Myocyte (in vitro differentiated cells): ENCODE results near the gene TMEM63A. TPM values are rescaled to one million over a fixed set of nuclear protein-coding genes. Genes with fewer than 3 reads are reported as not detected.
"Not testable (repeated sequence)": the region's sequence is repeated elsewhere in the genome, so short reads cannot be mapped to it uniquely, and the experiment has no call there.

Experiments used
- DNase-seq: peaks from one replicate; pipeline ENCODE4 v3.0.0-alpha.2; 2012; ENCODE audit warnings: low read depth
- polyA plus RNA-seq: library from polyadenylated mRNA; unstranded; fragments of >200 nt; gene quantifications from one replicate; pipeline ENCODE4 v1.2.1, GENCODE V29; 2012; ENCODE audit warnings: missing spikeins
- total RNA-seq: library from RNA; depleted of rRNA; stranded (reverse); fragments of >200 nt; gene quantifications from 2 replicates; pipeline ENCODE4 v1.2.3, GENCODE V29; 2014

TMEM63A gene
- 7.8 and 10.8 TPM in 2 replicates for total RNA-seq
- 19.6 TPM for polyA plus RNA-seq

DNA sequence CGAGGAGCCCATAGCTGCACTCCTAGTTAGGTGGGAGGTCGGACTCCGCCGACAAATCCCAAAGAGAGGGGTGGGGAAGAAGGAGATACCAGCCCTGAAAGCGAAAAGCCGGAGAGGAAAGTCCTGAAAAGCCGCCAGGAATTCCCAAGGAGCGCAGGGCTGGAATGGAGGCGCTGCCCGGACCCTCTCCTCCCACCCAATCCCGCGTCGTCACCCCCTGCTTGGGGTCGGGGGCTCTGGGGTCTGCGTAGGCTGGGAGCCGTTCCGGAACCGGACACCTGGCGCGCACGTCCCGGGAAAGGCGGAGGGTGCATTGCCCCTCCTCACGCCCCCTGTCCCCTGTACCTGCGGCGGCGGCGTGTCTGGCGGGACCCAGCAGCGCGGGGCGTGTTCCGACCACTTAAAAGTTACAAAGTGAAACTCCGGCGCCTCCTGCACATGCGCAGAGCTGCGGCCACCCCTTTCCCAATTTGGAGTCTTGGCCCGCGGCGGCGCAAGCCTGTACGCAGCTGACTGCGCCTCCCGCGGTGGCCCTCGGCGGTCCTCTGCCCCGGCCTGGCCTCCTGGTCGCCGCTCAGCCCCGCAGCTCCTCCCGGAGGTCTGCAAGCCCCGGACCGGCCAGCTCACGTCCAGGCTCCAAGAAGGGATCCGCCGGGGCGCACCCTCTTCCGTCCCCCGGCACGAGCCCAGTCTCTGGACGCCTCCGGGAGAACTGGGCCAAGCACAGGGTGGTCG is at the start of gene TMEM63A:
TSS of gene TMEM63A (minus strand) at position 422 of the 735 bp plus-strand sequence. CDS start 4,800 bp downstream, outside the sequence.
- DNase-seq: peak; percentile 85

DNA sequence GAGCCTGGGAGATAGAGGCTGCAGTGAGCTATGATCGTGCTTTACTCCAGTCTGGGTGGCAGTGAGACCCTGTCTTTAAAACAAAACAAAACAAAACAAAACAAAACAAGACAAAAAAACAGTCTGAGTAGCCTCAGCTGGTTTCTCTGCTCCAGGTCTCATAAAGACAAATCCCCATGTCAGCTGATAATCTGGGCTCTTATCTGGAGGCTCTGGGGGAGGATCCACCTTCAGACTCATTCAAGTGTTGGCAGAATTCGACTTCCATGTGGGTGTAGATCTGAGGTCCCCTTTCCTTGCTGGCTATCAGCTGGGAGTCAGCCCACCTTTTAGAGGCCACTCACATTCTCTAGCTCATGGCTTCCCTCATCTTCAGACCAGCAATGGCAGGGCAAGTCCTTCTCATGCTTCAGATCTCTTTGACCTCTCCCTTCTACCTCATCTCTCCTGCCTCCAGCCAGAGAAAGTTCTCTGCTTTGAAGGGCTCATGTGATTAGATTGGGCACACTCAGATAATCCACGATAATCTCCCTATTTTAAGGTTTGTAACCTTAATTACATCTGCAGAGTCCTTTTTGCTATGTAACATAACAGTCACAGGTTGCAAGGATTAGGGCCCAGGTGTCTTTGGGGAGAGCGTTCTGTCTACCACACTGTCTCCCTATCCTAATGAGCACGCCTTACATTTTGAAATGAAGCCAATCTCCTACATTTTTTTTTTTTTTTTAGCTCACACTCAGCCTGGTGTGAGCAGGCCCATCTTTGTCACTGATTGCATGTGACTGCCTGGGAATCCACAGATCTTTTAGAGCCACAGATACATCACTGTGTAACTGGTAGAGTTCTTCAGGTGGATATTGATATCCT is 49.3 kb upstream of the TMEM63A start:
- DNase-seq: no peak

DNA sequence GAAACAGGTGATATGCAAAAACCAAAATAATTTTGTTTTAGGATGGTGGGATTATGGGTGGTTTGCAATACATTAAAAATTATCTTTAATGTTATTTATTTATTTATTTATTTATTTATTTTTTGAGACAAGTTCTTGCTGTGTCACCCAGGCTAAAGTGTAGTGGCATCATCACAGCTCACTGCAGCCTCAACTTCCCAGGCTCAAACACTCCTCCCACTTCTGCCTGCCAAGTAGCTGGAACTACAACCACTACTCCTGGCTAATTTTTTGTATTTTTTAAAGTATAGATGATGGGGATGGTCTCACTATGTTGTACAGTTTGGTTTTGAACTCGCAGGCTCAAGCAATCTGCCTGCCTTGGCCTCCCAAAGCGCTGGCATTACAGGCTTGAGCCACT is 48.4 kb upstream of the TMEM63A start:
- no peak for DNase-seq

DNA sequence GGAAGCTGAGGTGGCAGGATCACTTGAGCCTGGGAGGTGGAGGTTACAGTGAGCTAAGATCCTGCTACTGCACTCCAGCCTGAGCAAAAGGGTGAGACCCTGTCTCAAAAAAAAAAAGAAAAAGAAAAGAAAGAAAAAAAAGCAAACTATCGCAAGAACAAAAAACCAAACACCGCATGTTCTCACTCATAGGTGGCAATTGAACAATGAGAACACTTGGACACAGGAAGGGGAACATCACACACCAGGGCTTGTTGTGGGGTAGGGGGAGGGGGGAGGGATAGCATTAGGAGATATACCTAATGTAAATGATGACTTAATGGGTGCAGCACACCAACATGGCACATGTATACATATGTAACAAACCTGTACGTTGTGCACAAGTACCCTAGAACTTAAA is 47.3 kb upstream of the TMEM63A start:
- not testable (repeated sequence) for DNase-seq

DNA sequence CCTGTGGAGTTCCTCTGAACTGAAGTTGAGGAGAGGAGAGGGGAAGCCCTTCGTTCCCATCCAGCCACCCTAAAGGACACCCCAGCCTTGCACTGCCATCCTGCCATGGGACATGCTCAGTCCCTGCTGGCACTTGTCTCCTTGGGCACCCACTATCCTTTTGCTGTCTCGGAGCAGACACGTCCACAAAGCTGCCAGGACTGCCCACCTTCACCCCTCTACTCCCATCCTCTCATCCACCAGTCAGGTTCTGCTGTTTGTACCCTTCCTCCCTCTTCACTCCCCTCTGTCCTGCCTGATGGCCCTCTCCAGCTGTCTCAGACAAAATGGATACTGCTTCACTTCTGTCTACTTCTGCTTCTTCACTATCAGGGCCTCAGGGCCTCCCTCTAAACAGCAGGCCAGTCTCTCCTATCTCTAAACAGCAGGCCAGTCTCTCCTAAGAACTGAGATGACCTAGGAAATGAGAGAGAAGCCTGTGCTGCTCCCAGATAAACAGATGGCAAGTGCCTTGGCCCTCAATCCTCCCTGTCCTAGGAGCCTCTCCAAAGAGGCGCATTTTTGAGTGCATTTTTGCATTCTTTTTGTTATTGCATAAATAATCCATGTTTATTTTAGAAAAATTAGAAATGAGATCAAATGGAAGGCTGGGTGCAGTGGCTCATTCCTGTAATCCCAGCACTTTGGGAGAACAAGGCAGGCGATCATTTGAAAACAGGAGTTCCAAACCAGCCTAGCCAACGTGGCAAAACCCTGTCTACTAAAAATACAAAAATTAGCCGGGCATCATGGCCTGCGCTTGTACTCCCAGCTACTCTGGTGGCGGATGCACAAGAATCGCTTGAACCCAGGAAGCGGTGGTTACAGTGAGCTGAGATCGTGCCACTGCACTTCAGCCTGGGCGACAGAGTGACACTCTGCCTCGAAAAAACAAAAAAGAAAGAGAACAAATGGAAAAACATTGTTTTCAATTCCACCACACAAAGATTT is 46.3 kb upstream of the TMEM63A start:
- no peak for DNase-seq

DNA sequence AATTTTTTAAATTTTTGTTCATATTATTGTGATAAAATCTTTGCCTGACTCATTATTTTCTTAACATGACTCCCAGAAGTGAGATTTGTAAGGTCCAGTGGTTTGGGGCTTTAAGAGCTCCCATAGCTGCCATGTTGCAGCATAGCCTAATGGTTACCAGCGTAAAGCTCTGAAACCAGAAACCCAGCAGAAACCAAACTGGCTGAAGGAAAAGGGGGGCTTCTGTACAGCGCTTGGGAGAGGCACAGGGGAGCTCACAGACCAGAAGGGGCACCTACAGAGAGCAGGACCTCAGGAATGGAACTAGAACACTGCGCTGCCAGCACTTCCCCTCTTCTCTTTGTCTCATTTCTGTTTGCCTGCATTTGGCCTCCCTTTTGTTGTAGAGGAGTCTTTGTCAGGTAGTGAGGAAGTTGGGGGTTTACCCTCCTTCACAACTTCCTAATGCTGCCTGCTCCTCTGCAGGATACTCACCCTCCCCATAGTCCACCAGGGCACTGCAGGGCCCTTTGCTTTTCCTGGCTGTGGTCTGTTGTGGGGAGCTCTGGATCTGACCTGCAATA is 44.5 kb upstream of the TMEM63A start:
- DNase-seq: no peak

DNA sequence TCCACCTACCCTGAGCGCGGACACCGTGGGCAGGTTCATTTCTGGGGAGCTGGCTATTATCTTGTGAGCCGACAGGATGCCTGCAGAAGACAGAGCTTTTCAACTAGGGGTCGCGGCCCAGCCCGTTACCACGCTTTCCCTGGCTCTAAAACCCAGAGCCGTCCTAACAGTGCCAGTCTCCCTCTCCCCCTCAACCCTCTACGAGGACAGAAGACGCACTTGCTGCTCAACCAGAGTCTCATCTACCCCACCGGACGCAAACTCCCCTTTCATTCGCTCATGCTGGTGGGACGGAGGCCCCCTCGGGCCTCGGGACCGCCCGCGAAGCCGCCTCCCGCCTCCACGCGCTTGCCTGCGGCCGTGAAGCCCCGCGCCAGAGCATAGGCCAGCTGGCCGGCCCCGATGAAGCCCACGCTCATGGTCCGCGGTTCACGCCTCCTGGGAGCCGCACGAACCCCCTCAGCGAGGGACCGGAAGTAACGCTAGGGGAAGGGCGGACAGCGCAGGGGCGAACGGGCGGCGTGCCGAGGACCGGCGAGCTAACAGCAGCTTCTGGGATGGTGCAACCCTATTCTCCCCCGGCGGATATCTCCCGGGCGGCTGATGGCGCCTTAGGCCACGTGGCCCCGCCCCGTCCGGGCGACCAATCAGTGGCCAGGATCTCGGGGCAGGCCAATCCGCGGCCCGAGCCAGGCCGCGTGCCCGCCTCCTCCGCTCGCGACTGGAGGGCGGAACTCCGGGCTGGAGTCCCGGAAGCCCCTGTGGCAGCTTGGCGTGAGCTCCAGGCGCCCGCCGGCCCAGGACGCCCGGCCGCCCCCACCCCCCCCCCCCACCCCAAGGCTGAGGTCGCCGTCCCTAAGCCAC is 41.7 kb upstream of the TMEM63A start, which contains the start of gene PYCR2:
TSS of gene PYCR2 (minus strand) at position 559 of the 864 bp plus-strand sequence. CDS start at position 419, 140 bp downstream.
- DNase-seq: peak; percentile 95

DNA sequence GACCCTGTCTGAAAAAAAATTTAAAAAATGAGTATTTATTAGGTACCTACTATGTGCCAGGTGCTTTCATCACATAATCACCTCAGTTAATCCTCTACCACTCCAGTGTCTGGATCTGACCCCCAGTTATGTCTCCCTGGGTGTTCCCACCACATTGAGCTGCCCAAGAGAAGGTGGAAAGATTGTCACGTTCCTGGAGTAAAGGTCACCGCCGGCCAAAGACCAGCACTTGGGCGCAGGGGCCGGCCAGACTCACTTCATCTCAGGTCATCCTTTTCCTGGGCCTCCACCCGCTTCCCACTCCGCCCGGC is 41.2 kb upstream of the TMEM63A start:
- DNase-seq: no peak

DNA sequence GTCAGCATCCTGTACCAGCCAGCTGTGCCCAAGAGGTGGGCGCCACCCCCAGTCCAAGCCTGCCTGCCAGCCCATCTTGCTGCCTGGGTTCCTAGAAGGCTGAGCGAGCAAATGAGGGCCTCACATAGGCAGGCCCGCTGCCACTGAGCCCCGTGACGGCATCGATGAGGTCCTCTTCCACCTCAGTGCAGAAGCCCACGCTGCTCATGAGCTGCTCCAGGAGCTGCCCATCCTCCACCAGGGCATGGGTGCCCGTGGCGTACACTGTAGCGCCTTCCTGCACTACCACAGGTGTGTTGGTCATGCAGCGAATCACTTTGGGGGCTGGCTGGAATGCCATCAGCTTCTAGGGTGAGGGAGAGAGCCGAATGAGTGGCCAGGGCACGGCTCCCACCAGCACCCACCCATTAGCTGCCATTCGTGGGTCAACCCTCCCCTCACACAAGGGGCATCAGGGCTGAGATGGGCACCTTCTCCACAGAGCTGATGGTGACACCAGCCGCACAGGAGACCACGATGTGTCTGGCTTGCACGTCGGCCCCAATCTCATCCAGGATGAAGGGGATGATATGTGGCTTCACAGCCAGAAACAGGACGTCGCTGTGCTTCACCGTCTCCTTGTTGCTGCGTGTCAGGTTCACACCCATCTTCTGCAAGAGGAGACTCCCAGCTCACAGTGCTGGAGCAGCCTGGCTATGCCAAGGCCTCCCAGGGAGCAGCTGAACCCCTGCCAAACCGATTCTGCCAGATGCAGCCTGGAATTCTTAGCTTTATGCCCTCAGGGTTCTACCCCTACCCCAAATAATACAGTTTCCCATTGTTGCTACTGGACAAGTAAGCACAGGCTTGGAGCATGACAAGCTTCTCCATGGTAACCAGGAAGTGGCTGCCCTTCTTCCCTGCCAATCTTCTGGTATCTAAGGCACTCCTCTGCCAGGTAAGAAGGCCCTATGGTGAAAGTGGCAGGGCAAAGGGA is 39.8 kb upstream of the TMEM63A start:
- DNase-seq: peak; percentile 2

DNA sequence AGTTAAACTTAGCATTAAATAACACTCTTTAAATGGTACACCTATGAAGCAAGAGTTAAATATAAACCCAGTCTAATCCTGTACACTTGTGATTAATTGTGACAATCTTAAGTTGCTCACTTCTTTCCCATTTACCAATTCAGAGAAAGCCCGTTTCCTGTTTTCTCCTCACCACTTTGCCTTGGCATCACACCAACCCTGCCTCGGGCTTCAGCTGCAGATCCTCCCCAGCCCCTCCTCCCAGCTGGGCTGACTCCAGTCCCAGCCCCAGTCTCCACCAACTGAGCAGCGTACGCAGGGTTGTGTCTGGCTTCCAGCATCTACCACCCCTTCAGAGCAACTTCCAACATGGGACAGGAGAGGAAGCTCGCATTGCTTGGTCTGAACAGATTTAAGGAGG is 37.7 kb upstream of the TMEM63A start:
- peak; percentile 33 for DNase-seq

DNA sequence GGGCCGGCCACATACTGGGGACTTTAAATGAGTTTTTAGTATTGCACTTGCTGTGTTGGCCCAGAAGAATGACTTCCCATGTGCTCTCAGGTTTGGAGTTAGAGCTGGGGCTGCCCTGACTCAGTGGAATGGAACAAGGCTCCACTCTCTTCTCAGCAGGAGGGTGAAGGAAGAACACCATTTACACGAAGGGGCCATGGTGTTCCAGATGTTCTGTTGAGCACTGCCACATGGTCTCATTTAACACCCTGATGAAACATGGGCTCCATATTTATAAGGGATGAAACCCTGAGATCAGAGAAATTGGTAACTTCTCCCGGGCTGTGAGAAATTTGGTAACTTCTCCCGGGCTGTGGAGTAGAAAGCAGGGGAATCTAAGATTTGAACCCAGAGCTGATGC is 36.1 kb upstream of the TMEM63A start:
- no peak for DNase-seq

DNA sequence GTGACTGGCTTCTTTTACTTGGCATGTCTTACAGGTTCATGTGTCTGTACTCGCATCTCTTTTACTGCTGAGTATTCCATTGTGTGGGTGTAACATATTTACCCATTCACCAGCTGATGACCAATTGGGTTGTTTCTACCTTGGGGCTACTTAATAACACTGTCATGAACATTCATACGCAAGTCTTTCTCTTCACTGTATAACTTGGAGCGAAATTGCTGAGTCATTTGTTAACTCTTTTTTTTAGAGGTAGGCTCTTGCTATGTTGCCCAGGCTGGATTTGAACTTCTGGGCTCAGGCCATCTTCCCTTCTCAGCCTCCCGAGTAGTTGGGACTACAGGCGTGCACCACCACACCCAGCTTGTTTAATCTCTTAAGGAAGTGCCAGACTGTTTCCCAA is 35.4 kb upstream of the TMEM63A start:
- DNase-seq: no peak

DNA sequence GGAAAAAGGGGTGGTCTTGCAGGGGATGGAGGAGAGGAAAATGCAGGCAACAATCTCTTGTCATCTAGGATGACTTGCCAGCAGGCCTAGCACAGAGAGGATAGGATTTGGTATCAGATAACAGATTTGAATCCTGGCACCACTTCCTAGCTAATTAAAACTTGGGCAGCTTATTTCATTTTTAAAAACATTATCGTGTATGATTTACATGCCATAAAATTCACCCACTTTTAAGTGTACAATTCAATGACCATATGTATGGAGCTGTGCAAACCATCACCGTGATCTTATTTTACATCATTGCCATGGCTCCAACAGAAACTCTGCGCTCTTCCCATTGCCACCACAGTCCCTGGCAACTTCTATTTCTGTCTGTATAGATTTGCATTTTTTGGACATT is 34.9 kb upstream of the TMEM63A start:
- no peak for DNase-seq

DNA sequence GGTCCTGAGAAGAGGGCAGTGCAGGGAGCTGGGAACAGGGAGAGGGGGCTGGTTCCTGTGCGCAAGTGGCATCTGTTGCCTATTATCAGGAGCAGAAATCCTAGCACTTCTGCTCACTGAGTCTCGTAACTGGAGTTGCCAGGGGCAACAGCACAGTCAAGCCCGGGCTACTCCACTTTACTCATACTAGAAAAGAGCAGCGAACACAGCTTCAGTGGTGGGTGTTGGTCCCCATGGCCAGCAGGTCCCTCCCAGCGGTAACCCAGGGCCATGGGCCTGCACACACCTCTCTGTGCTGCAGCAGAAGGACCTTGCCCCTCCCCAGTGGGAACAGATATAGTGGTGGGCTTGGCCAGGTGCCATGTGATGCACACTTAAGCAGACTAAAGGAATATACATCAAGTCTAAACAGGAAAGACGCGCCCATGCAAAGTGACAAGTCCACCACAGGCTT is 33.4 kb upstream of the TMEM63A start:
- no peak for DNase-seq

DNA sequence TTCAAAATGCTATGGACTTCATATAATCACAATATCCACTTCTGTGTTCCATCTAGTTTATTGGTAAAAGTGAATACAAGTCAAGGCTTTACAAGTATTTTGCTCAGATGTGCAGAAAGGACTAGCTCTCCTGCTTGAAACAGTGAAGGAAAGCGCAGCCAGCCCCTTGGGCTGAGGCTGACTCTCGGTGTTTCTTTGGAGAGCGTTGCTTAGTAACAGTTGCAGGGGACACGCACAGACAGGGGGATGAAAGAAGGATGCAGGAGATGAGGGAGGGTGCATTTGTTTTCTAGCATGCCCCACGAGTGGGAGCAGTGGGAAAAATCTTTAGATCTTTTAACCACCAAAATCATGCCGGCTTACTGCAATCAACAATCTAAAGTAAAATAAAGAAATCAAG is 32.8 kb upstream of the TMEM63A start:
- DNase-seq: no peak

DNA sequence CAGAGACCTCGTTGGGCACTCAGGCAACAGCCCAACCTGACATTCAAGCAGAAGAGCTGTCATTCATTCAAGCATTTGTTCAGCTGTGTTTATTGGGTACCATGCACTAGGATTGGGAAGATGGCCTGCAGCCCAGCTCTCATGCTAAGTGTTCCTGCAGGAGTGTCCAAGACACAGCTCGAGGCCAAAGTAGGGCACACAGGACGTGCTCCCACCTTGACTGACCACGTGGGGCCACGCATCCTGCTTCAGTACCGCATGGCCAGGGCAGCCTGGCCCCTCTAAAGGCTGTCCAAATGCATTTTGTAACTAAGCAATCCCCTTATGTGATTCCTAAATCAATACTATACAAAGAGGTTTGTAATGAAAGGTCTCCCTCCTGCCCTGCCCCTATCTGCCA is 32.2 kb upstream of the TMEM63A start:
- no peak for DNase-seq

DNA sequence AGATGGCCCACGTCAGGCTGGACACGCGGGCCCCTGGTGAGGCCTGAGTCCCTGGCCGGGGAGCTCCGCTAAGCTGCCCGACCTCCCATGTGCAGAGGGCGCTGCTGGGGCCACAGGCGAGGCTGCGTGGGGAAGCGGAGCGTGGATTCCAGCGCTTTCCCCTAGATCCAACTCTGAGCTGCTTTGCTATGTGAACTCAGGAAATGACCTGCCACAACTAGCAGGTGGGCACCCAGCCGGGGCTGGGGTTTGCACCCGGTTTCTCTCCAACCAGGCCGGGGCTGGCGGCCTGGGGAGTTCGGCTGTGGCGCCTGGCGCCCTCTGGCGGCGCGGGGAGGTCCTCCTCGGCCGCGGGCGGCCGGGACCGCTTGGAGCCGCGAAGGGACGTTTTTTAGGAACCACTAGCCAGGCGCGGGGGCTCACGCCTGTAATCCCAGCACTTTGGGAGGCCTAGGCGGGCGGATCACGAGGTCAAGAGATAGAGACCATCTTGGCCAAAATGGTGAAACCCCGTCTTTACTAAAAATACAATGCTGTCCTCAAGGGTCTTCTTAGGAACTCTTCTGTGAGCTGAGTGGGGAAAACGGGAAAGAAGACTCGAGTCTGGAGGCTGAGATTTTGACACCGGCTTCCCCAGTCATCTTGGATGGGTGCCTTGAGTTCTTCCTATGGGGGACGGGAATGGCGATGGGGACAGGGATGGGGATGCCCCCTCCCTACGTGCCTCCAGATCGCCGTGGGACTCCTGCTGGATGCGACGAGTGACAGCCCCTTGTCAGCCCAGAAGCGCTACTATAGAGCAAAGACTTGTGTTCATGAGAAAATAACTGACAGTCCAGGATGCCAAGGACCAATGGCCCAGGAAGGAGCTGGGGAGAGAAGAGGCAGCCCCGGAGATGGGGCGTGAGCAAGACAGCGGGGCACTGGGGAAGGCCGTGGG is 29.3 kb upstream of the TMEM63A start:
- no peak for DNase-seq

DNA sequence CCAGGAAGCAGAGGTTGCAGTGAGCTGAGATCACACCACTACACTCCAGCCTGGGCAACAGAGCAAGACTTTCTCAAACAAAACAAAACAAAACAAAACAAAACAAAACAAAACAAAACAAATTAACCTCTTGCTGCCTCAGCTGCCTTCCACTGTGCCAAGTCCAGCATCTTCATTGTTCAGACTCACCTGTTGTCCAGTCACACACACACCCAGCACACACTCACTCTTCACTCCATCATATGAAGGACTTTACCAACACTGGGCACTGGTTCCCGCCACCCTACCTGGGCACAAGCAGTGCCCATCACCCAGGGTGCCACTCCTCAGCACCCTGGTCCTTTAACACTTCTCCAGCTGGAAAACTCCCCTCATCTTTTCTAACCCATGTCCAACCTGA is 27.3 kb upstream of the TMEM63A start:
- no peak for DNase-seq
